HG03342 (cell line): ENCODE results near the gene ZMYND8.
"Not testable (repeated sequence)": the region's sequence is repeated elsewhere in the genome, so short reads cannot be mapped to it uniquely, and the experiment has no call there.

ENCODE experiments used
- ATAC-seq: cut with Tn5 transposase; IDR thresholded peaks from one replicate; pipeline ENCODE4 v1.9.1; 2021; ENCODE audit warnings: mild to moderate bottlenecking, moderate library complexity; ENCODE audit not compliant: unreplicated experiment

The ZMYND8 gene

DNA sequence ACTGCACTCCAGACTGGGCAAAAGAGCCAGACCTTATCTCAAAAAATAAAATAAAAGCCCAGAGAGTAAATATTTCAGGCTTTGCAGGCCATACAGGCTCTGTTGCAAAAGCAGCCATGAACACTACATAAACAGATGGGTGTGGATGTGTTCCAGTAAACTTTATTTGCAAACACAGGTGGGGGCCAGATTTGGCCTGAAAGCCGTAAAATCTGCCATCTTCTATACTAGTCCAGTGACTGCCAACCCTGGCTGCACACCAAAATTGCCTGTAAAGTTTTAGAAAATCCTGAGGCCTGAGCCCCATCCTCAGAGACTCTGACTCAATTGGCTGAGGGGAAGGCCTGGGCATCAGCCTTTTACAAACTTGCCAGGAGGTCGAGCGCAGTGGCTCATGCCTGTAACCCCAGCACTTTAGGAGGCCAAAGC, 103.6 kb downstream of the ZMYND8 start:
- ATAC-seq = no peak

DNA sequence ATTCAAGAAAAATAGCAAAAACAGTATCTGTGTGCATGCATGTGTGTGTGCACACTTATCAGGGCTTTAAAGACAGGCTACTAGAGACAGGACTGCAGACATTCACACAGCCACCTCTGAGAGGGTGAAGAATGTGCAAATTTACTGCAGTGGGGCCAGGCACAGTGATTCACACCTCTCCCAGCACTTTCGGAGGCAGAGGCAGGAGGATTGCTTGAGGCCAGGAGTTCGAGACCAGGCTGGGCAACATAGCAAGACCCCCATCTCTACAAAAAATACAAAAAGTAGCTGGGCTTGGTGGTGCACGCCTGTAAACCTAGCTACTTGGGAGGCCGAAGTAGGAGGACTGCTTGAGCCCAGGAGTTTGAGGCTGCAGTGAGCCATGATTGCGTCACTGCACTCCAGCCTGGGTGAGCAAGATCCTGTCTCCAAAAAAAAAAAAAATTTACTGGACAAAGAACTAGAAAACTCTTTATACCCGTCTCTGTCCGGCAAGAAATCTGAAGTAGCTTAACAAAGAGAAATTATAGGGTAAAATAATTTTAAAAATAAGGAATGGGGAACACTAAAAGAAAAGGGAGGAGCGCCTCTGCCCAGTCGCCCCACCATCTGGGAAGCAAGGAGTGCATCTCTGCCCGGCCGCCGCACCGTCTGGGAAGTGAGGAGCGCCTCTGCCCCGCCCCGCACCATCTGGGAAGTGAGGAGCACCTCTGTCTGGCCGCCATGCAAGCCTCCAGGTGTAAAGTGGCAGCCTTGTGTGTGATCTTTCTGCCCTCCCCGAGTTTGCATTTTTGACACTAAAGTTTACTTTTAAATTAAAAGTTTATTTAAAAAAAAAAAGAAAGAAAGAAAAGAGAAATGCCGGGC, 105.1 kb downstream of the ZMYND8 start:
- no peak for ATAC-seq

DNA sequence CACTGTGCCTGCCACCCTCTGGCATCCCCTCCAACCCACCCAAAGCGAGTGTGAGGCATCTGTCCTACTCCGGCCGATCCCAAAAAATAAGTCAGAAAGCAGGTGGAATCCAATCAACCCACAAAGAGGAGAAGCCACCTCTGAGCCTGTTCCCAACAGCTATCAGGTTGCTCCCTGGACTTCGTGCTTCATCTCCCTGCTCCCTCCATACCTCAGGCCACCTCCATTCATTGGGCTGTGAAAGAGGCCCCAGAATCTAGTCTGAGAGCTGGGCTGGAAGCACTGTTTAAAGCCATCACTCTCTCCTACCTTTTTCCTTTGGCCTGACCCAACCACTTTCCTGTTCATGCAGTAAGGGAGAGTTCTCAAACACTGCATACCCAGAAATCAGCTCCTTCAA, 106.1 kb downstream of the ZMYND8 start:
- ATAC-seq = no peak

DNA sequence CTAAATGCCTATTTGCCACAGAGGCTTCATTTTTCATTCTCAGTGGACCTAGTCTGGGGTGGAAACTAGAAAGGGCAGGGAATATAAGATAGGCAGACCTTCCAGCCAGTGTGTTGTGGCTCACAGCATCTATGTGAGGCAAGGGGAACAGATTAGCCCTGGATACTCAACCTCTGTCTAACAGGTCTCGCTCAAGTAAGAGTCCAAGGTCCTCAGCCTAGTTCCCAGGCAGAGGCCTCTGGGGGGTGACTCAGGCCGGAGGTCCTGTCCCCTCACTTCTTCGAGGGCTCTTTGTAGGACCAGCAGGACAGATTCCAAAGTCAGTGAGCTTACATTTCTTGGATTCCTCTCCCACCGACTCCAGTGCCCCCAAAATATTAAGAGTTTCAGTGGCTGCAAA, 106.6 kb downstream of the ZMYND8 start:
- ATAC-seq = no peak

DNA sequence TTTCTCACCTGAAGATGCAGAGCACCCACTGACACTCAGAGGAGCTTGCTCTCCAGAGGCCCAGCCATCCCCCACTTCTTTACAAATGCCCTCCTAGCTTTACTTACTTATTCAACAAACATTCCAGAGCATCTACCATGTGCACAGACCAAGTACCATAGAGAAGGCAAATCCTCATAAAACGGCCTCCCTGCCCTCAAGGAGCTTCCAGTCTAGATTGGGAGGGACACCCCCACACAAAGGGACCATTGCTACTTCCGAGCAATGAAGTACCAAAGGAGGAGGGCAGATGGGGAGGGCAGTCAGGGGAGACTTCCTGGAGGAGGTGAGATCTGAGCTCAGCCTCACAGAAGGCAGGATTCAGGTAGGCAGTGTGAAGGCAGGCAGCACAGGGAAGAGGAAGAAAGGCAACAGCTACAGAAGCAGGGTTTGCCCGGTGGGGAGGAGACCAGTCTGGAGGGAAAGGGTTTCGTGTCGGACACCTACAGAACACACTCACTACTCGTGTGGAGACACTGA, 108.0 kb downstream of the ZMYND8 start:
- ATAC-seq = no peak

DNA sequence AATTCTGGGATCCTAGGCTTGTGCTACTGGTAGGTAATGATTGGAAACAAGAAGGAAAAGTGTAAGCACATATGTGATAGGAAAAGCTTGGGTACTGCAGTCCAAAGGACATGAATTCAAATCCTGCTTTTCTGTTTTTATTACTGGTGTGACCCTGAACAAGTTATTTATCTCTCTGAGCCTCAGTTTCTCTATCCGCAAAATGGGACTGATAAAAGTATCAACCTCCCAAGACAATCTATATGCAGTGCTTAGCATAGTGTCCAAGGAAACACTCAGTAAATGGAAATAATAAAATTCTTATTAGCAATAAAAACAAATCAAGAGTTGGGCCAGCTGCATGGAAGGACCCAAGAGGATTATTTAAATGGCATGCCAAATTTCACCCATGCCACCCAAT, 108.5 kb downstream of the ZMYND8 start:
- ATAC-seq = no peak

DNA sequence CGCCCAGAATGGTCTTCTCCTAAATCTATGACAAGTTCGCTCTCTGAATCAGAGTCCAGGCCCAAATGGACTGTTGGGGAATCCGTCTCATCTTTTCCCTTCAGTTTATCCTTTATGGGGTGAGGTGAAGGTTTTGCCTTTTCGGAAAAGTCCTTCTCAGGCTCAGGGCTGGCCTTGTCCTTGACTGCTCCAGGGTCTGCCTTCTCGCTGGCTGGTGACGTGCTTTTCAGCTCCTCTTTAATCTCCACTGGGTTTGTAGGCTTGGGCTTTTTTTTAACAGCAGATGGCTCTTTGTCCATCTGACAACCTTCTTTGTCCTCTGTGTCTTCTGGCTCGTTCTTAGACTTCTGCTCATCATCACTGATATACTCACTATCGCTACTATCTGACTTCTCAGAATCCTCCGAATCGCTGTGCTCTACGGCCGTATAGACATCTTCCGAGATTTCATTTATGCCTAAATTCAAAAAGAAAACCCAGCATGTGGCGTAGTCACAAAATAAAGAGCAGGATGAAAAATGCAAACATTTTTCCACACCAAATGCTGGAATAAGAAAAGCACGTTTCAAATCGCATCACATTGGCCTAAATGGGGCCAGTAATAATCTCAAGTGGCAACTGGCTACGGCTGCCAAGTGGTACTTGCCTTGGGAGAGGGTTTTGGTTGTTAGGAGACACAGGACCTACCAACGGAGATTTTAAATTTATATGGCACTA, 110.3 kb downstream of the ZMYND8 start:
- no peak for ATAC-seq

DNA sequence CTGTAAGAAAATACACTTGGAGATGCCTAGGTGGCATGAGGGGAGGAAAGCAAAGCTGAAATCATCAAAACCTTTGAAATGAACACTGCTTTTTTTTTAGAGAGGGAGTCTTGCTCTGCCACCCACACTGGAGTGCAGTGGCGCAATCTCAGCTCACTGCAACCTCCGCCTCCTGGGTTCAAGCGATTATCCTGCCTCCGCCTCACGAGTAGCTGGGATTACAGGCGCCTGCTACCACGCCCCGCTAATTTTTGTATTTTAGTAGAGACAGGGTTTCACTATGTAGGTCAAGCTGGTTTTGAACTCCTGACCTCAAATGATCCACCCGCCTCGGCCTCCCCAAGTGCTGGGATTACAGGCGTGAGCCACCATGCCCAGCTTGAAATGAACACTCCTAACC, 111.3 kb downstream of the ZMYND8 start:
- ATAC-seq = not testable (repeated sequence)

DNA sequence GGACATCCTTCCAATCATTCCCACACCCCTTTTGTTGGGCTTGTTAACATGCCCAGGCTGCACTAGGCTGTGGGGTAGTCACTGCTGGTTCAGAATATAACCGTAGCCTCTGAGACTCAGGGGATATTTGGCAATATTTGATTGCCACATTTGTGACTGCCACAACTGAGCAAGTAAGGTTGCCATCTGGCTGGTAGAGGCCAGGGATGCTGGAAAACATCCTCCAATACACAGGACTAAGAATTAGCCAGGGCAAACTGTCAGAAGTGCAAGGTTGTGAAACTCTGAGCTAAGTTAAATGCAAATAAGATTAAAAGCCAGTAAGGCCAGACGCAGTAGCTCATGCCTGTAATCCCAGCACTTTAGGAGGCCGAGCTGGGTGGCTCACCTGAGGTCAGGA, 112.0 kb downstream of the ZMYND8 start:
- no peak for ATAC-seq

DNA sequence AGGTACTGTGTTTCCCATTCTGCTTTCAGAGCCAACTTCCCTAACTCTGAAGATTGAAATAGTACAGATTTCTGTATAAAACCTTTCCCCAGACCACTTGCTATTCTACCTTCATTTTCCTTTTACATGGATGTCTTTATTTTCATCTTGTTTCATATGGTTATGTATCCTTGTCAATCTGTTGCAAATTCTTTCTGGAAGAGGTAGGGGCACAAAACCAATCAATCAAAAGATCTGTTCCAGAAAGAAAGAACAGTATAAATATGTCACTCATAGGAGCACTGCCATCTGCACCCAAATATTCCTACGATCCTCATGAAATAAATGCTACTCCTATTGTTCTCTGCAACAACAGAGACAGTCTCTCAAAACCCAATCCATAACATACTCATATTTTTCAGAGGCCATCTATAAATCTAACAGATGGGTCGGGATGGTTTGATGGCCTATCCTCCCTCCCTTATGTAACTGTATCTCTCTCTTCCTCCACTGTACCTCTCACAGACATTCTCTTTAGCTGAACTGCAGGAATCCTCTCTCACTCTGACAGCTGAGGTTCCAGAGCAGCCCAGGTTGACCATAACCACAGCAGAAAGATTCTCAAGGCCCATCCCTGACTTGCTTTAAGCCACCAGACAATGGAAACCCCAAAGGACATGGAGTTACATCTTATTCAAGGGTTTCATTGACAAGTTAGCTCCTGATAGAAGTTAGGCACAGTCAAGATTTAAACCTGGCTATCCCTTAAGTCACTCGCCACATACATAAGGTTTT, 112.8 kb downstream of the ZMYND8 start:
- no peak for ATAC-seq

DNA sequence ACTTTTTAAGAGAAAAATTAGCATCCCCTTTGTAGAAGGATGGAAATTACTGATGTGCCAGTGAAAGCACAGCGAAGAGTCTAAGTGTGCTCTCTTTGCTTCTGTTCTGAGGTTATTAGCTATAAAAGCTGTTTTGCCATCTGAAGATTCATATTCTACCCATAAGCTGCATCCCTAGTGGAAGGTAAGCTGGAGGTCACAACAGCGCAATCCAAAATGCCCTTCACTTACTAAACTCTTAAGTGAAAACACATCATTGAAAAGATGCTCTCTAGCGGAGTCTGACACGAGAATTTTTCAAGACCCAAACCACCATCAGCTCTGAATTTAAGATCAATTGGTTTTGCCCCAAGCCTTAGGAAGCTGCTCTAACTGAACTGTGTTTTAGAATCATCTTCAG, 113.5 kb downstream of the ZMYND8 start:
- no peak for ATAC-seq

DNA sequence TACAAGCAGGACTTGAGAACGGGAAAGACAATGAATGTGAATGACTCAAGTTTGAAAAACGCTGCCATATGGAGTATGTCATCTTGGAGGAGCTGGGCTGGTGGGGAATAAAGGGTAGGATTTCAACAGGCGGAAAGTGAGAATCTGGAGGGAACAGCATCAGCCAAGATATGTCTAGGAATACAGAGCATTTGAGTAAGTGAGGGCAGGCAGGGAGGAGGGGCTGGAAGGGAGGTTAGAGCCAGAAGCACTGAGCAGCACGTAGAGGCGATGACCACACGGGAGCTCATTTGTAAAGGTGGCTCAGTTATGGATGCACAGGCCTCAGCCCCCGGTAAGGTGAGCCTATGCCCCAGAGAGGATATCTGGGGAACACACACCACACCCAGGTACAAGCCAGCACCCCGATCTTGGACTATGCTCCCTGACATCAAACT, 115.1 kb downstream of the ZMYND8 start:
- ATAC-seq = no peak

DNA sequence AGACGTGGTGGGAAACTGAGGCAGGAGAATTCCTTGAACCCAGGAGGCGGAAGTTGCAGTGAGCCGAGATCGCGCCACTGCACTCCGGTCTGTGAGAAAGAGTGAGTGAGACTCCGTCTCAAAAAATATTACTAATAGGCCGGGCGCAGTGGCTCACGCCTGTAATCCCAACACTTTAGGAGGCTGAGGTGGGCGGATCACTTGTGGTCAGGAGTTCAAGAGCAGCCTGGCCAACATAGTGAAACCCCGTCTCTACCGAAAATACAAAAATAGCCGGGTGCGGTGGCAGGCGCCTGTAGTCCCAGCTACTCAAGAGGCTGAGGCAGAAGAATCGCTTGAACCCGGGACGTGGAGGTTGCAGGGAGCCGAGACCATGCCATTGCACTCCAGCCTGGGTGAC, 116.4 kb downstream of the ZMYND8 start:
- not testable (repeated sequence) for ATAC-seq

DNA sequence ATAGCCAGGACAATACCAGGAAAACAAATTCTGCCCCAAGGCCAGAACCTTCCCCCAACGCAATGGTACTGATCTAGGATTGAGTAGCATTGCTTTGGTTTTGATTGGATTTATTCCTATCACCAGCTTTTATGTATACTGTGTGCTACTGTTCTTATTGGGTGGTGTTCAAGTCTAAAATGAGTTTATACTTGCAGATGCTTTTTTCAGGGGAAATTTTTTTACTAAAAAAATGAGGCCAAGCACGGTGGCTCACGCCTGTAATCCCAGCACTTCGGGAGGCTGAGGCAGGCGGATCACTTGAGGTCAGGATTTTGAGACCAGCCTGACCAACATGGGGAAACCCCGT, 116.8 kb downstream of the ZMYND8 start:
- ATAC-seq = no peak

DNA sequence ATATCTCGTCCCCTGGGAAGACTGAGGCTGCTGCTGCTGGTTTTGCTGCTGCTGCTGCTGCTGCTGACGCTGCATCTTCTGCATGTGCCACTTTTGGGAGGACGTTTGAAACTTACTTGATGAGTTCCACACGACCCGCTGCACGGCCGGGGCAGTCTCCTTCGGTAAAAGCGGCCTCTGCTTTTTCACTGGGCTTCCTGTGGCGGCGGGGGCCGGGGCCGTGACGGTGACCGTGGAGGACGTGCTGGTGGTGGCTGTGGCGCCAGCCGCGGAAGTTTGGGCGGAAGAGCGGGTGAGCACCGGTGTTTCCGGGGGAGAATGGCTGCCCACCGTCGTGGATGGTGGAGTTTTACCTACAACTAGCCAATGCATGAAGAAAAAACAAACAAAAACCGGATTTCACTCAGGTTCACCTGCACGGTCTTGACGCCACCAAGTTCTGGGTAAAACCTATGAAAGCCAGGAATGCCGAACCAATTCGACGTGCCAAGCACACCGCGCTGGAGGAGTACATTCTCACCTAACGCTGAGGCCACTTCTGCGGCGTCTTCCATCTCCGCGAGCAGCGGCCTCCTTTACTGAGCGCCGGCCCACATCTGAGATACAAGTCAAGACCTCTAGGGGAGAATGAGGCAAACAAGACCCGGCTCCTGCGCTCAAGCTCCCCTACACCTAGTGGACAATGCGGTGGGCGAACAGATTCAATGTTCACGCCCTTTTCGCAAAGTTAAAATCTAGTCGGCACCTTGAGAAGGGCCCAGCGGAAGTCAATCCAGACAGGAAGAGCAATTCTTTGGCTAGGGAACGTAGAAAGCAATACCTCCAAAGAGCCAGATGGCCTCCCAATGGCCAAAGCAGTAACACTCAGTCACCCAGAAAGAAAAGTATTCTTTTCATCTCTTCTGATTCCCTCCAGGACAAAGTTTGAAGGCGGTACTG, 117.5 kb downstream of the ZMYND8 start:
- ATAC-seq = no peak

DNA sequence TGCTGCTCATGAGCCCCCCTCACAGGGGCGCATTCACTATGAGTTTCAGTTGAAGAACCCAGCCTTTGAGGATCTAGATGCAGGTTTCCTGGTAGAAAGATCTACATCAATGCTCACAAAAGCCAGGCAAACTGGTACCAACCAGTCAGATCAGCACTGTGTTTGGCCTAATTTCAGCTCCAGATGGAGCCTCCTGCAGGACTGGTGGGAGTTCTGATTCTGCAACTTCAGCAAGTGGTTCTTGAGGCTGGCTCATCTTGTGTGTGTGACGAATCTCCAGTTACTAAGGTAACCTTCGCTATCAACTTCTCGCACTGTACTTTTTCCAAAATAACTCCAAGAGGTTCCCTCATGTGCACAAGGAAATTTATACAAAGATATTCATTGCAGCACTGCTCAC, 118.8 kb downstream of the ZMYND8 start:
- ATAC-seq = no peak

DNA sequence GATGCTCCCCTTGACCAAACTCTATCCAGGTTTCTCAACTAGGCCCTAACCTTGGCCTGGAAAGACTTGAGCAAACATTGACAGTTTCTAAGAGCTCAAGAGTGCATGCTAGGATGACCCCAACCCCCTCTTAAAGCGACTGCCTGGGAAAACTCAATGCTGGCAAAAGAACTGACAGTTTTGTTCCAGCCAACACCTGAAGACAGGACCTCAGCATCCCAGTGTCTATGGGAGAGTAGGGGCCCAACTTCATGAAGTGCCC, 119.9 kb downstream of the ZMYND8 start:
- ATAC-seq = no peak

DNA sequence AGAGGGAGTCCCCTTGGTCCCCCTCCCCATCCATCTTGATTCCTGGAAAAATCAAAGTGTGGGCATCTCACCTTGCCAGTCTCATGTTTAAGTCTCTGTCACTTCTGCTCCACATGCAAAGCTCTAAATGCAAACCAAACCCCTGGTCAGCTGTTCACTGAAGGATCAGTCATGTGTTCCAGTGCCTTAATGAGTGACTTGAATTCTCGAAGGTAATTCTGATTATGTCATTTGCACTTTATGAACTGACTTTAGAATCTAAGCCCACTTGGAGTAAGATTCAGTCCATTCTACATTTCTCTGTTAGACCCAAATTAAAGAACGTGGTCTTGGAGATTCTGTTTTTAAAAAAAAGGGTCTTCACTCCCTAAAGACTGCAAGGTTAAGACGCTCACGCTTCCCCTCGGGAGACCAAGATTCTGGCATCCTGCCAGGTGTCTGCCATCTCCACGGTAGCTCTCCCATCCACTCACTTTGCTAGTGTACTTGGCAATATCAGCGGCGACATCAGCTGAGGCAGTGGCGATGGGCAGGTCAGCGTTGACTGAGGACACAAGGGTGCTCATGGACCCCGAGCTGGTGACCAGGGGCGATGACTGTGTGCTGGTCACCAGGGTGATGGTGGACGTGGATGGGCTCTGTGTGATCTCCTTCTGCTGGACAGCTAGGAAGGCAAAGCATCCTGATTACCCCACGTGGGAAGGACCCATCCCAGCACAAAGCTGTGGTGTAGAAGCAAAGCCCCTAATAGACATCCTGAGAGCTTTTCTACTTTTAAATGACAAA, 120.5 kb downstream of the ZMYND8 start:
- no peak for ATAC-seq

DNA sequence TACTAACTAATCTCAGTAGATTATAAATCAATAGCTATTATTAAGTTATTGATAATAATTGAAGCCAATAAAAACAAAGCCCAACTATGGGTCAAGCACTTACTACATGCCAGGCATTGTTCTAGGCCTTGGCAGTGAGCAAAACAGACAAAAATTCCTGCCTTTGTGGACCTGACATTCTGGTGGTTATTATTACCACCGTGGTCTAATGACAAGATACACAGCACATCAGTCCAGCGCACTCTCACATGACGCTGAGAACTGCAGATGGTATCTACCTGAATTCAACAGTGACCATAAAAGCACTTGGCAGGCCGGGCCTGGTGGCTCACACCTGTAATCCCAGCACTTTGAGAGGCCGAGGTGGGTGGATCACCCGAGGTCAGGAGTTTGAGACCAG, 121.4 kb downstream of the ZMYND8 start:
- no peak for ATAC-seq
